GM12878 (cell line): Measurements from ENCODE around the gene TYSND1. TPM values are rescaled to one million over a fixed set of nuclear protein-coding genes. Genes with fewer than 3 reads are reported as not detected.

Experiments used
- ATF7 ChIP-seq: fragments of 450-650 bp; IDR thresholded peaks from 2 replicates; pipeline ENCODE4 v1.6.1; 2016; ENCODE audit warnings: low read depth, mild to moderate bottlenecking
- CHD2 ChIP-seq: IDR thresholded peaks from 2 replicates; pipeline ENCODE4 v1.6.1; 2011; ENCODE audit warnings: low read depth, low read length, improper control_type of control experiment, borderline replicate concordance
- CREM ChIP-seq: IDR thresholded peaks from 2 replicates; pipeline ENCODE4 v1.6.1; 2014; ENCODE audit warnings: antibody characterized with exemption, low read depth
- EED ChIP-seq: sonication (generic); IDR thresholded peaks from 2 replicates; pipeline ENCODE4 v1.6.1; 2016; ENCODE audit warnings: antibody characterized with exemption, low read depth
- IKZF1 ChIP-seq: fragments of 450-650 bp; conservative IDR thresholded peaks from 2 replicates; pipeline ENCODE4 v1.6.1; 2017; ENCODE audit warnings: antibody characterized with exemption, mild to moderate bottlenecking
- JUND ChIP-seq: IDR thresholded peaks from 2 replicates; pipeline ENCODE4 v1.6.1; 2012; ENCODE audit warnings: low read depth, mild to moderate bottlenecking, low read length, improper control_type of control experiment, moderate library complexity
- MXI1 ChIP-seq: fragments of 150-350 bp; IDR thresholded peaks from 2 replicates; pipeline ENCODE4 v1.6.1; 2011; ENCODE audit warnings: low read depth, mild to moderate bottlenecking, inconsistent platforms, low read length, improper control_type of control experiment
- NFXL1 ChIP-seq: fragments of 450-650 bp; IDR thresholded peaks from 2 replicates; pipeline ENCODE4 v1.6.1; 2017; ENCODE audit warnings: antibody characterized with exemption, mild to moderate bottlenecking, borderline replicate concordance
- NR2C2 ChIP-seq: IDR thresholded peaks from 2 replicates; pipeline ENCODE4 v1.6.1; 2011; ENCODE audit warnings: borderline replicate concordance, low read depth; ENCODE audit not compliant: control insufficient read depth, insufficient read length
- PAX5 ChIP-seq: IDR thresholded peaks from 2 replicates; pipeline ENCODE4 v1.6.1; 2011; ENCODE audit warnings: low read depth, low read length, borderline replicate concordance
- SMC3 ChIP-seq: IDR thresholded peaks from 2 replicates; pipeline ENCODE4 v1.6.1; 2011; ENCODE audit warnings: low read length, improper control_type of control experiment, borderline replicate concordance
- SPI1 ChIP-seq: IDR thresholded peaks from 2 replicates; pipeline ENCODE4 v1.6.1; 2011; ENCODE audit warnings: low read depth, mild to moderate bottlenecking, low read length, moderate library complexity, borderline replicate concordance; ENCODE audit not compliant: insufficient read depth
- STAT1 ChIP-seq: fragments of 450-650 bp; conservative IDR thresholded peaks from 2 replicates; pipeline ENCODE4 v1.6.1; 2014; ENCODE audit warnings: antibody characterized with exemption, mild to moderate bottlenecking
- TCF3 ChIP-seq: IDR thresholded peaks from 2 replicates; pipeline ENCODE4 v1.6.1; 2012; ENCODE audit warnings: low read depth, mild to moderate bottlenecking, low read length, borderline replicate concordance; ENCODE audit not compliant: insufficient read depth
- ZBED1 ChIP-seq: IDR thresholded peaks from 2 replicates; pipeline ENCODE4 v1.6.1; 2016; ENCODE audit warnings: borderline replicate concordance
- ZNF217 ChIP-seq: fragments of 450-650 bp; IDR thresholded peaks from 2 replicates; pipeline ENCODE4 v1.6.1; 2017; ENCODE audit warnings: antibody characterized with exemption, mild to moderate bottlenecking
- ZSCAN29 ChIP-seq: fragments of 450-650 bp; IDR thresholded peaks from 2 replicates; pipeline ENCODE4 v1.6.1; 2017; ENCODE audit warnings: mild to moderate bottlenecking, moderate library complexity
- polyA plus RNA-seq, 11 experiments: library from polyadenylated mRNA; depleted of rRNA in 4 of 11; unstranded in 6 of 11; stranded (reverse) in 5 of 11; fragments of >200 nt; fragmentation: Nextera tagmentation in 4 of 11; fragmentation: Illumina TruSeq in 1 of 11; extraction: Ambion mirVana in 4 of 11; extraction: Trizol in 1 of 11; gene quantifications; 1 replicate in 1 of 11; 2 replicates in 10 of 11; pipeline versions ENCODE4 v1.2.1 to v1.2.3, GENCODE V29; 2011 to 2016; ENCODE audit warnings: inconsistent platforms in 2 of 11, missing spikeins in 2 of 11, low read depth in 1 of 11
- total RNA-seq, 4 experiments: library from RNA; depleted of rRNA in 3 of 4; stranded (reverse); fragments of >200 nt in 3 of 4; fragmentation: Illumina TruSeq in 1 of 4; extraction: Trizol in 1 of 4; gene quantifications; 2 replicates each; pipeline versions ENCODE4 v1.2.1 to v1.2.3, GENCODE V29; 2013 to 2021

TYSND1 gene
- total and polyA plus RNA-seq, 10 of the 15 experiments (the other 5 are each of a cell fraction or from before 2014, with no cell fraction given) = 1.9 to 21.4 (median 12.0) TPM

DNA sequence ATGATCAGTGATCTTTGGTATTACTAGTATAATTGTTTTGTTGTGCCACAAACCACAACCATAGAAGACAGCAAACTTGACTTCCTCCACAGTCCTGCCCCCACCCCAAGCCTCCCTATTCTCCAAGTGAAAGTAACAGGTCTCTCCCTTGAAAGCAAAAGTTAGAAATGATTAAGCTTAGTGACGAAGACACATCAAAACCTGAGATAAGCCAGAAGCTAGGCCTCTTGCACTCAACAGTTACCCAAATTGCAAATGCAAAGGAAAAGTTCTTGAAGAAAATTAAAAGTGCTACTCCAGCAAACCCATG is 16.3 kb upstream of the TYSND1 start (continued):
- TF ChIP-seq ZNF217 (no peak), JUND (peak; percentile 36; the same call in 1 of the 2 replicates), CHD2 (peak; percentile 66; the same call in 1 of the 2 replicates), NR2C2 (no peak), EED (no peak), IKZF1 (peak; percentile 64), CREM (peak; percentile 45; the same call in 1 of the 2 replicates), SMC3 (no peak), SPI1 (peak; percentile 39; the same call in 1 of the 2 replicates), ATF7 (peak; percentile 72), ZSCAN29 (no peak), STAT1 (no peak), TCF3 (no peak), ZBED1 (no peak), NFXL1 (no peak), PAX5 (peak; percentile 36; the same call in 1 of the 2 replicates), MXI1 (0 out of 2 replicates have a peak, but pooled peaks have one; percentile 24)
